RWPE2 (cell line): Measurements from ENCODE around the gene CACNA2D2.

Experiments
- ATAC-seq: fragments of 200-7000 bp; cut with Tn5 transposase; 3 replicates; pipeline ENCODE4 v1.9.1; 2021; ENCODE audit warnings: low read depth
- DNase-seq: peaks from one replicate; pipeline ENCODE4 v3.0.0-alpha.2; 2020; ENCODE audit warnings: low spot score
- H3K27ac ChIP-seq: fragments of 450-650 bp; 2 replicates; pipeline ENCODE4 v1.5.1; 2017; ENCODE audit warnings: mild to moderate bottlenecking; ENCODE audit not compliant: poor library complexity, severe bottlenecking
- H3K27me3 ChIP-seq: fragments of 250-450 bp; sonication (Bioruptor Pico); 2 replicates; pipeline ENCODE4 v1.5.1; 2021; ENCODE audit warnings: mild to moderate bottlenecking, moderate library complexity; ENCODE audit not compliant: insufficient read depth, poor library complexity, severe bottlenecking
- H3K36me3 ChIP-seq: fragments of 250-450 bp; sonication (Bioruptor Pico); 2 replicates; pipeline ENCODE4 v1.5.1; 2020; ENCODE audit warnings: low read depth, mild to moderate bottlenecking, moderate library complexity
- H3K4me1 ChIP-seq: fragments of 250-450 bp; sonication (Bioruptor Pico); 2 replicates; pipeline ENCODE4 v1.5.1; 2021; ENCODE audit warnings: mild to moderate bottlenecking, moderate library complexity; ENCODE audit not compliant: insufficient read depth, poor library complexity, severe bottlenecking
- H3K4me3 ChIP-seq: fragments of 250-450 bp; sonication (Bioruptor Pico); 2 replicates; pipeline ENCODE4 v1.5.1; 2021; ENCODE audit warnings: mild to moderate bottlenecking, moderate library complexity; ENCODE audit not compliant: severe bottlenecking
- H3K9me3 ChIP-seq: fragments of 250-450 bp; sonication (Bioruptor Pico); 2 replicates; pipeline ENCODE4 v1.5.1; 2021; ENCODE audit warnings: mild to moderate bottlenecking, moderate library complexity; ENCODE audit not compliant: severe bottlenecking
- CTCF ChIP-seq: fragments of 450-650 bp; IDR thresholded peaks from one replicate; pipeline ENCODE4 v1.5.1; 2017; ENCODE audit warnings: mild to moderate bottlenecking, moderate library complexity; ENCODE audit not compliant: poor library complexity, severe bottlenecking

The CACNA2D2 gene

GRCh38 chr3:50533807-50534461 is 30.5 kb upstream of the CACNA2D2 start:
- Histone ChIP-seq H3K27me3 (peaks cover 19% of the 10 kb centered on the region), H3K36me3 (no peaks in the 10 kb centered on the region), H3K9me3 (no peaks in the 10 kb centered on the region), H3K4me1 (no peaks in the 10 kb centered on the region), H3K4me3 (no peak overlapping the region), H3K27ac (no peak overlapping the region)
- no peak for TF ChIP-seq CTCF
- no peak for ATAC-seq
- no peak for DNase-seq

- H3K4me1 ChIP-seq, result no peaks in the 10 kb centered on the region
- peaks cover 20% of the 10 kb centered on the region for H3K27me3 ChIP-seq
- H3K27ac ChIP-seq, result no peak overlapping the region
- no peaks in the 10 kb centered on the region for H3K9me3 ChIP-seq
- no peak for TF ChIP-seq CTCF
- H3K4me3 ChIP-seq, result no peak overlapping the region
- ATAC-seq (no peak), DNase-seq (no peak)
- no peaks in the 10 kb centered on the region for H3K36me3 ChIP-seq
Observed at GRCh38 chr3:50533316-50533715, 29.9 kb upstream of the CACNA2D2 start.

- H3K4me3 ChIP-seq, result no peak overlapping the region
- no peak for TF ChIP-seq CTCF
- DNase-seq (no peak), ATAC-seq (no peak)
- no peaks in the 10 kb centered on the region for H3K36me3 ChIP-seq
- no peak overlapping the region for H3K27ac ChIP-seq
- H3K9me3 ChIP-seq, result no peaks in the 10 kb centered on the region
- H3K27me3 ChIP-seq, result peaks cover 20% of the 10 kb centered on the region
- H3K4me1 ChIP-seq, result no peaks in the 10 kb centered on the region
Observed at GRCh38 chr3:50532062-50532705, 28.8 kb upstream of the CACNA2D2 start.

- no peaks in the 10 kb centered on the region for H3K9me3 ChIP-seq
- no peak overlapping the region for H3K27ac ChIP-seq
- peaks cover 20% of the 10 kb centered on the region for H3K27me3 ChIP-seq
- ATAC-seq (no peak), DNase-seq (no peak)
- no peaks in the 10 kb centered on the region for H3K4me1 ChIP-seq
- no peaks in the 10 kb centered on the region for H3K36me3 ChIP-seq
- no peak overlapping the region for H3K4me3 ChIP-seq
- no peak for TF ChIP-seq CTCF
Observed at GRCh38 chr3:50531201-50531600, 27.8 kb upstream of the CACNA2D2 start.
